NT2/D1 (cell line): Measurements from ENCODE around the gene IL2RA.

Source experiments
- SUZ12 ChIP-seq: IDR thresholded peaks from 2 replicates; pipeline ENCODE4 v1.6.1; 2011; ENCODE audit not compliant: insufficient read length, insufficient read depth; ENCODE audit errors: extremely low read depth
- YY1 ChIP-seq: IDR thresholded peaks from 2 replicates; pipeline ENCODE4 v1.6.1; 2011; ENCODE audit not compliant: insufficient read length, insufficient read depth
- ZNF274 ChIP-seq: IDR thresholded peaks from 2 replicates; pipeline ENCODE4 v1.6.1; 2011; ENCODE audit warnings: mild to moderate bottlenecking, low read depth, low read length

- TF ChIP-seq SUZ12 = no peak
- TF ChIP-seq YY1 = no peak
- TF ChIP-seq ZNF274 = no peak
These were observed 62.6 kb downstream of the IL2RA start for GRCh38 chr10:5999440-6000165.
